Measurements from ENCODE around the gene PCDH8. TPM values are rescaled to one million over a fixed set of nuclear protein-coding genes. Genes with fewer than 3 reads are reported as not detected.

The PCDH8 gene
- total RNA-seq, 1 experiment from 2014 or later: 2.1 TPM

- Histone ChIP-seq H2AK5ac (ENCODE audit: insufficient read length, low read length) (no peak overlapping the region), H3K4me1 (ENCODE audit: insufficient read depth, low read length) (peaks cover 5% of the 10 kb centered on the region; the same call in 1 of the 2 replicates), H3K27ac (ENCODE audit: insufficient read length, low read depth, low read length) (no peak overlapping the region), H4K91ac (ENCODE audit: insufficient read length, low read depth, low read length) (no peak overlapping the region), H3T11ph (ENCODE audit: low read length) (no peak overlapping the region), H3K79me1 (ENCODE audit: insufficient read depth, low read depth, low read length, poor library complexity, severe bottlenecking) (no peaks in the 10 kb centered on the region), H4K8ac (replicated peaks; ENCODE audit: insufficient read length, low read depth, low read length) (no peak overlapping the region), H3K79me2 (ENCODE audit: insufficient read depth, low read length) (no peaks in the 10 kb centered on the region), H3K4me2 (ENCODE audit: insufficient read depth, insufficient read length, low read length) (peak overlapping the region; percentile 16), H2BK12ac (ENCODE audit: insufficient read length, low read depth, low read length) (no peak overlapping the region), H3K14ac (ENCODE audit: insufficient read depth, low read length) (no peak overlapping the region), H2BK20ac (ENCODE audit: low read depth, low read length, poor library complexity, severe bottlenecking) (no peak overlapping the region), H3K56ac (ENCODE audit: insufficient read length, low read depth, low read length) (no peak overlapping the region), H3K9me3 (ENCODE audit: control insufficient read depth, low read depth, low read length) (no peaks in the 10 kb centered on the region), H3K9ac (ENCODE audit: extremely low read depth, insufficient read length, low read length) (no peak overlapping the region), H3K18ac (ENCODE audit: insufficient read length, low read depth, low read length) (no peak overlapping the region), H3K23ac (ENCODE audit: insufficient read length, low read depth, low read length) (no peak overlapping the region), H3K4ac (ENCODE audit: low read depth, low read length) (no peak overlapping the region), H2AFZ (ENCODE audit: low read length) (no peak overlapping the region), H3K27me3 (ENCODE audit: insufficient read depth, low read length) (peaks cover 39% of the 10 kb centered on the region), H3K23me2 (ENCODE audit: insufficient read length, low read depth, low read length, poor library complexity, severe bottlenecking) (peaks cover 24% of the 10 kb centered on the region), H2BK120ac (ENCODE audit: low read depth, low read length, poor library complexity, severe bottlenecking) (no peak overlapping the region), H2BK5ac (ENCODE audit: insufficient read length, low read length) (no peak overlapping the region), H2BK15ac (ENCODE audit: low read depth, low read length) (no peak overlapping the region), H4K20me1 (ENCODE audit: control insufficient read depth, insufficient read depth, insufficient read length) (peaks cover 3% of the 10 kb centered on the region), H4K5ac (ENCODE audit: insufficient read length, low read depth, low read length) (no peak overlapping the region)
- peak; percentile 24; the same call in 1 of the 3 replicates for TF ChIP-seq CTCF (conservative IDR thresholded peaks at IDR 0.05)
- H3K36me3 Mint-ChIP-seq (ENCODE audit: insufficient read depth in 1 of 3, low read depth in 3 of 3): peaks cover 3 to 13% (median 9%) of the 10 kb centered on the region in 3 experiments; a peak in 6 of 7 replicates
- WGBS (ENCODE audit: extremely low coverage, insufficient read length, low lambda C conversion rate): no CpG with 5 or more reads among the region's 16 CpGs
- peak; percentile 61 for DNase-seq
- H3K27me3 Mint-ChIP-seq (ENCODE audit: low read depth): peaks cover 75% of the 10 kb centered on the region
- peaks cover 2 to 5% of the 10 kb centered on the region in 2 experiments; a peak in 4 of 5 replicates for H3K9me3 Mint-ChIP-seq
- H3K4me3 Mint-ChIP-seq: peak overlapping the region; percentile 30 to 54; a peak in 3 of 5 replicates
- H3K4me1 Mint-ChIP-seq: peaks cover 22 to 34% of the 10 kb centered on the region in 2 experiments
- no peak overlapping the region for H3K27ac Mint-ChIP-seq
Measured at GRCh38 chr13:52845334-52845761, 3.1 kb downstream of the PCDH8 start.
